A673 (cell line): ENCODE results near the gene CACNA2D3.

ENCODE experiments used
- CTCF ChIP-seq: fragments of 300-800, 200-600 bp; sonication (generic); conservative IDR thresholded peaks from 2 replicates; pipeline ENCODE4 v1.5.1; 2017; ENCODE audit warnings: low read depth, mild to moderate bottlenecking, antibody characterized with exemption, low read length, moderate library complexity, mixed read lengths
- EZH2 ChIP-seq: fragments of 200-600 bp; sonication (generic); IDR thresholded peaks from 2 replicates; pipeline ENCODE4 v1.6.1; 2017; ENCODE audit warnings: borderline replicate concordance, low read depth, mild to moderate bottlenecking, mixed read lengths, antibody characterized with exemption, low read length; ENCODE audit not compliant: poor library complexity, severe bottlenecking

GRCh38 chr3:54941690-54942362 lies 819.5 kb downstream of the CACNA2D3 start:
- TF ChIP-seq CTCF (no peak), EZH2 (no peak)
